GM13976 (cell line): Measurements from ENCODE around the gene RADX.

ENCODE experiments used
- DNase-seq: peaks from one replicate; pipeline ENCODE4 v3.0.0; 2012; ENCODE audit warnings: low spot score
- in situ Hi-C: fragments of 300-500 bp; cut with MboI; formaldehyde crosslinking; loops from one replicate; pipeline ENCODE4 v1.12.0; 2022; ENCODE audit warnings: low sequenced_read_pairs, mixed read lengths, inconsistent platforms; ENCODE audit not compliant: unreplicated experiment
- TF ChIP-seq, protein P1 (sequence below): IDR thresholded peaks from 2 replicates; pipeline ENCODE4 v1.5.1; 2012; ENCODE audit warnings: borderline replicate concordance, mild to moderate bottlenecking; ENCODE audit not compliant: insufficient read depth; ENCODE audit errors: extremely low read depth, missing control alignments, control extremely low read depth

The RADX gene

DNA sequence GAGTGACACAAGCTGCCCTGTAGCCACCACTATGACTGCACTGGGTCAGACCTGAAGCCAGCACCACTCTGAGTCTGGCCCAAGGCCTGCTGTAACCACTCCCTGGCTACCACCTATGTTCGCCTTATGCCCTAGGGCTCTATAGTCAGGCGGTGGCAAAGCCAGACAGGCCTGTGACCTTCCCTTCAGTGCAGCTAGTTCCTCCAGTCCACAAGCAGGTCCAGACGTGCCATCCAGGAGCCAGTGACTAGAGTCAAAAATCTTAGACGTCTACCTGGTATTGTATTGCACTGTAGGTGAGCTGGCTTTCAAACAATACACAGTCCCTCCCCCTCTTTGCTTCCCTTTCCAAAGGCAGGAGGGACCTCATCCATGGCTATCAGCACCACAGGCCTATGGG lies 60.7 kb downstream of the RADX start:
- TF ChIP-seq, protein P1, sequence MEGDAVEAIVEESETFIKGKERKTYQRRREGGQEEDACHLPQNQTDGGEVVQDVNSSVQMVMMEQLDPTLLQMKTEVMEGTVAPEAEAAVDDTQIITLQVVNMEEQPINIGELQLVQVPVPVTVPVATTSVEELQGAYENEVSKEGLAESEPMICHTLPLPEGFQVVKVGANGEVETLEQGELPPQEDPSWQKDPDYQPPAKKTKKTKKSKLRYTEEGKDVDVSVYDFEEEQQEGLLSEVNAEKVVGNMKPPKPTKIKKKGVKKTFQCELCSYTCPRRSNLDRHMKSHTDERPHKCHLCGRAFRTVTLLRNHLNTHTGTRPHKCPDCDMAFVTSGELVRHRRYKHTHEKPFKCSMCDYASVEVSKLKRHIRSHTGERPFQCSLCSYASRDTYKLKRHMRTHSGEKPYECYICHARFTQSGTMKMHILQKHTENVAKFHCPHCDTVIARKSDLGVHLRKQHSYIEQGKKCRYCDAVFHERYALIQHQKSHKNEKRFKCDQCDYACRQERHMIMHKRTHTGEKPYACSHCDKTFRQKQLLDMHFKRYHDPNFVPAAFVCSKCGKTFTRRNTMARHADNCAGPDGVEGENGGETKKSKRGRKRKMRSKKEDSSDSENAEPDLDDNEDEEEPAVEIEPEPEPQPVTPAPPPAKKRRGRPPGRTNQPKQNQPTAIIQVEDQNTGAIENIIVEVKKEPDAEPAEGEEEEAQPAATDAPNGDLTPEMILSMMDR = no peak
- DNase-seq = no peak
- in situ Hi-C loops = no loop called here

DNA sequence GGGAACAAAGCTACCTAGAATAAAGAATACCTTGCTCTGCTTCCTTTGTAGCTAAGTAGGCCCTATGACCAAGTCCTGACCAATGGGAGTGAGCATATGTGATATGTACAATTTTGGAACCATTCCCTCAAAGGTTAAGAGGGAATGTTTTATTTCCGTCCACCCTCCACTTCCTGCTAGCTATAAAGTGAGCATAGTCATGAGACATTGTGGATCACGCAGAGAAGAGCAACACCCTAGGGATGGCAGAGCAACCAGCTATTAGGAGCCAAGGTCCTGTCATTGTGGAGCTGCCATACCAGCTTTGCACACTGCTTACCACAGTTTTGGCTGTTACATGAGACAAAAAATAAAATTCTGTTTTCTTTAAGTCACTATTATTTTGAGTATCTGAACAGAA lies 68.9 kb downstream of the RADX start:
- TF ChIP-seq, protein P1 = no peak
- in situ Hi-C loops = no loop called here
- DNase-seq = no peak

DNA sequence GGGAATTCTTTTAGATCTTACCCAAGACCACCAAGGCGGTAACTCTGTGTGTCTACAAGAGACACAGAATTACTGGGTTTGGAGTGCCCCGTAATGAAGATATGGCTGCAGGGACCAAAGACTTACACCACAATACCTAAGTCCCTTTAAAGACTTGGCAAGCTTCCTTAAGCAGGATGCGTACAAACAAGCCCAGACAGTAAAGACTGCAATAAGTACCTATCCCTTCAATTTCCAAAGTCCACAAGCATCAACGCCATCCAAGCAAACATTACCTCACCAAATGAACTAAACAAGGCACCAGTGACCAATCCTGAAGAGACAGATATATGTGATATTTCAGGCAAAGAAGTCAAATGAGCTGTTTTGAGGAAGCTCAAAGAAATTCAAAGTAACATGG lies 72.4 kb downstream of the RADX start:
- TF ChIP-seq, protein P1 = no peak
- in situ Hi-C loops = no loop called here

DNA sequence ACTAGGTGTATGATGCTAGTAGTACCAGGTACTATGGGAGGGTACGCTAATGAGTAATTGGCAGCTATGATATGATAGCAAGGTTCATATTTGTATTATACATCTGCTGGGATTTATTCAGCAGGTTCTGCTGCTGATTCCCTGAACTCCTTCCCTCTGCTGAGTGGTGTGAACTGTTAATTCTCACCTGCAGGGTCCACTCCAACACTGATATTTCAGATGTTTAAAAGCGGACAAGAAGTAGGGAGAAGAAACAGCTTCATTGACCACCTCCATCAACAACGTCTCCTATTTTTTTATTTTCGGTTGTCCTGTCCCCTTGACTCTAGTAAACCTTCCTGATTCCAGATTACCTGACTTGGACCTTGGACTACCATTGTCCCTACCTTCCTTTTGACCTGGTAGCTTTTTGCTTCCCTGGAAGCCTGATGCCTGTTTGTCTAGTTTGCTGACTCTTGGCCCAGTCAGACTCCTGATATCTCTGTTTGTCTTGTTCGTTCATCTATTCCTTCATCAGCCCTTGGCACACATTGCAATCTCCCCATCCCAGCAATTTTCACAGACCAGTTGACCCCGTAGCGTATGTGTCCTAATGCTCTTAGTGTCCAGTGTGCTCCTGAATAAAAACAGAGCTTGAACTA lies 80.8 kb downstream of the RADX start:
- in situ Hi-C loops = no loop called here
- no peak for DNase-seq
- TF ChIP-seq, protein P1 = no peak

More for the DNA sequence above, 72.4 kb downstream of the RADX start:
- DNase-seq = no peak

DNA sequence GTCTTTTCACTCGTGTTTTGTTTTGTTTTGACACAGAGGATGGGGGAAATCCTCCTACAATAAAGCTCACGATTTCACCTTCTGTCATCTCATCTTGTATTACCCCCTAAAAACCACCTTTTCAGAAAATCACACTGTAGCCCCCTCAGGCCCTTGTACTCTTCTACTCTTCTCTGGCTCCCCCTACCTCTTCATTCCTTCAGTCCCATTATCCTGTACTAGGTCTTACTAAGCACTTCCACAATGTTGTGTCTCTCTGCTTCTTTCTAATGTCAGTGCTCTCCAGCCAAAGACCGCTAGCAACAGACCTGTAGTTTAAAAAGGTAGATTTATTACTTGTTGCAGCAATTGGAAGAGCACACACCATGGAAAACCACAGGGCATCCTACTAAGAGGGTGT lies 84.7 kb downstream of the RADX start:
- TF ChIP-seq, protein P1 = no peak
- in situ Hi-C loops = no loop called here
- no peak for DNase-seq

DNA sequence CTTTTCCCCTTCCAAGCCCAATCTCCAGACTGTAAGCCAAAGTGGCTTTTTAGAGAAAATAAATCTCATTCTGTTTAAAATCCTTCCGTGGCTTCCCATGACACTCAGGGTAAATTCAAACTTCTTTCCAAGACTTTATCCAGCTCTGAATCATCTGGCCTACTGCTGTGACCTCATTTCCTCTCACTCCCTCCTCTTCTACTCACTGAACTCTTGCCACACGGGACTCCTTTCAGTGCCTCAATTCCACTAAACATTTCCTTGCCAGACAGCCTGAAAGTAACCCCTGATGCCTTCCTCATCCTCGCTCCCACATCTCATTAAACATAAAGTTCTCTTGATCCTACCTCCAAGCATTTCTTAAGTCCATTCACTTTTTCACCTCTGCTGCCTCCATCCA lies 86.9 kb downstream of the RADX start:
- TF ChIP-seq, protein P1 = no peak
- in situ Hi-C loops = no loop called here
- no peak for DNase-seq
